Measurements from ENCODE around the gene TIGIT.

TIGIT gene

DNA sequence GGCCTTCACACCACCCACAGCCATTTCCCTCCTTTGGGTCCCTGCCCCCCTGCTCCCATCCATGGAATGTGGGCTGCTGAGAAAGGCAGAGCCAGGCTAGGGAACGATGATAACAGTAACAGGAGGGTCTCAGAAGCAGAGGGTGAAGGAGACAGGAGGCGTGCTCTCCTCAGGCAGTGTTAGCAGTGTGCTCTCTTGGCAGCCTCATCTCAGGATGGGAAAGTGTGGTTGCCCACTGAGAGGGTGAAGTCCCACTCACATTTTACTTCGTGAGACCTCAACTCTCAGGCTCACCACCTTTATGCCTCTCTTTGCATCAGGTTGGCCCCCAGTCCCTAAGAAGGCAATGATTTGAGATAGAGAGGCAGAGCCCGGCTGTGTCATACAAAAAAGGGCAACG lies 24.5 kb downstream of the TIGIT start:
- Histone ChIP-seq H3K27me3 (ENCODE audit: control insufficient read depth, insufficient read depth, low read length) (no peaks in the 10 kb centered on the region), H3K9ac (ENCODE audit: low read length) (no peak overlapping the region), H3K4me1 (ENCODE audit: control insufficient read depth, insufficient read depth, low read length) (no peaks in the 10 kb centered on the region), H3K36me3 (ENCODE audit: control insufficient read depth, insufficient read depth, low read length) (no peaks in the 10 kb centered on the region), H3K9me3 (ENCODE audit: control insufficient read depth, low read length) (no peaks in the 10 kb centered on the region), H3K4me3 (ENCODE audit: low read length) (no peak overlapping the region)

DNA sequence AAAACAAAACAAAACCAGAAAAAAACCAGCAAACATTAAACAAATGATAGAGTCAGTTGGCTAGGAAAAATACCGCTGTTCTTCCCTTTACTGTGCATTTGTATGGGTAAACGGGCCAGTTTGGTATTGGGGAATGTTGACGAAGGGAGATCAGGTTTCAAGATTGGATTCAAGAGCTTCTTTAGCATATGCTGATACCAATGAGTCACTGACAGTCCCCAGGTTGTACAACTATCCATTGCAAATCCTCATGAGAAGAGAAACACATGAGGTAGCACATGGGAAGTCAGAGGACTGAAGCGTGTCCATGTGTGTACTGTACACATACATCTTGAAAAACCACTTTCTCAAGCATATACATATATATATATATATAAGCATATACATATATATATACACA lies 25.6 kb downstream of the TIGIT start:
- Histone ChIP-seq H3K27me3 (ENCODE audit: control insufficient read depth, insufficient read depth, low read length) (no peaks in the 10 kb centered on the region), H3K4me1 (ENCODE audit: control insufficient read depth, insufficient read depth, low read length) (no peaks in the 10 kb centered on the region)

DNA sequence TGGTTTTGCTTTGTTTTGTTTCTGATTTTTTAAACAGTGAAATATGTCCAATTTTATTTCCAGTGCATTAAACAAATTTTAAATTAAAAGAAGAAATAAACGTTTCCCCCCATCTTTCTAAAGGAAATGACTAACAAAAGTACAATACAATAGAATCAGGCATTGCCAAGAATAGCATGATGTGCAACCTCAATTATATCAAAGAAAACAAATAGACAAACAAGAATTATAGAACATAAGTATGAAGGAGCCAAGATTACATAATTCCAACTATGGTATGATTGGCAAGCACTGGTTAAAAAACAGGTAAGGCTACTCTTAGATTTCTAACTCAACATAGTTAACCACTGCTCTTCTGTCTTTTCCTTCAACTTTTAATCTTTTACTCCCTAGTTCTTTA lies 26.4 kb downstream of the TIGIT start:
- Histone ChIP-seq H3K27me3 (ENCODE audit: control insufficient read depth, insufficient read depth, low read length) (no peaks in the 10 kb centered on the region), H3K9ac (ENCODE audit: low read length) (no peak overlapping the region), H3K36me3 (ENCODE audit: control insufficient read depth, insufficient read depth, low read length) (no peaks in the 10 kb centered on the region)

More for the DNA sequence above, 25.6 kb downstream of the TIGIT start:
- no peak overlapping the region for H3K9ac ChIP-seq (ENCODE audit: low read length)
- H3K9me3 ChIP-seq (ENCODE audit: control insufficient read depth, low read length): no peaks in the 10 kb centered on the region
- H3K4me3 ChIP-seq (ENCODE audit: low read length): no peak overlapping the region
- no peaks in the 10 kb centered on the region for H3K36me3 ChIP-seq (ENCODE audit: control insufficient read depth, insufficient read depth, low read length)

DNA sequence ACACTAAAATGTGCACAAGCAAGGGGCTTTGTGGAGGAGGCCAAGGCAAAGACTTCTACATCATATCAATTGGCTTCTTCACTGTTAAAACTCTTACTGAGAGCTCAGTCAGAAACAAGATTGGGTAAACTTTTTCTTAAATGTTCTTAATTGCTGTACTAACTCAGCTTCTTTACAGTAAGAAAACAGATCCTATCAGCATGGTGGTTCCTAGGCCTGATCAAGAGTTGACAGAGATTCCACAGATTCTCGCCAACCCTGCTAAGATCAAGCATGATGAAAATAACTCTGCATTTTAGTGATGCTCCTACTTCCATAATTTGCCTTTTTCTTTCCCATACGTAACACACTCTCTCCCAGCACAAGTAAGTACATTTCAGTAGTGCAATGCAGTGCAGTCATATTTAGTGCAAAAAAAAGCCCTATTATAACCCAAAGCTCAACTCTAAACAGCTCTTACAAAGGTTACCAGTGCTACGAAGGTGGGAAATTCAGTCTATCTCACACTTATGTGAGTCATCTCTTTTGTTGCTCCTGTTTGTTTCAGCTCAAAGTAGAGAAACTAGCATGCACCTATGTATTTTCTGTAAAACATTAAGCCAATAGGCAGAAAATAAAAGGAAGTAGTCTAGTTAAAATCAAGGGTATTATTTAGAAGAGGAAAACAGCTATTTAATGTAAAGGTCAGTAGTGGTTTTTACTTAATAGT lies 29.9 kb downstream of the TIGIT start:
- Histone ChIP-seq H3K27me3 (ENCODE audit: control insufficient read depth, insufficient read depth, low read length) (no peaks in the 10 kb centered on the region), H3K4me1 (ENCODE audit: control insufficient read depth, insufficient read depth, low read length) (no peaks in the 10 kb centered on the region)

More for the DNA sequence above, 26.4 kb downstream of the TIGIT start:
- Histone ChIP-seq H3K4me1 (ENCODE audit: control insufficient read depth, insufficient read depth, low read length) (no peaks in the 10 kb centered on the region), H3K9me3 (ENCODE audit: control insufficient read depth, low read length) (no peaks in the 10 kb centered on the region), H3K4me3 (ENCODE audit: low read length) (no peak overlapping the region)

DNA sequence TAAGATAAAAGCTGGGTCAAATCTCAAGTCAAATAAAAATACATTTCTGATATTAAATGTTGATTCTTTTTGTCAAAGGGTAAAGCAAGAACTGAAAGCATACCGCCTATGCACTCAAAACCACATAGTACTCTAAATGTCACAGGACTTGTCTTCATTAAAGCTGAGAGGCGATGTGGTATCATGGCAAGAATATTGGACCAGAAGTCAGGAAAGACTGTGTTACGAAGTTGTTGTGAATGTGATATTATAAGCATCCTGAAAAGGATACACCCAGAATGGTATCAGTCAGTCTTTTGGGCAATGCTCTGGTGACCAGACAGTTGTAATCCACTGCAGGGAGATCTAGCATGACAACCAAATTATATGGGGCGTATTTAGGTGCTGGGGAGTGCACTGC lies 33.8 kb downstream of the TIGIT start:
- Histone ChIP-seq H3K9ac (ENCODE audit: low read length) (no peak overlapping the region), H3K4me3 (ENCODE audit: low read length) (no peak overlapping the region), H3K36me3 (ENCODE audit: control insufficient read depth, insufficient read depth, low read length) (no peaks in the 10 kb centered on the region), H3K27me3 (ENCODE audit: control insufficient read depth, insufficient read depth, low read length) (no peaks in the 10 kb centered on the region), H3K9me3 (ENCODE audit: control insufficient read depth, low read length) (no peaks in the 10 kb centered on the region), H3K4me1 (ENCODE audit: control insufficient read depth, insufficient read depth, low read length) (no peaks in the 10 kb centered on the region)

More for the DNA sequence above, 29.9 kb downstream of the TIGIT start:
- no peak overlapping the region for H3K4me3 ChIP-seq (ENCODE audit: low read length)
- H3K36me3 ChIP-seq (ENCODE audit: control insufficient read depth, insufficient read depth, low read length): no peaks in the 10 kb centered on the region
- H3K9me3 ChIP-seq (ENCODE audit: control insufficient read depth, low read length): no peaks in the 10 kb centered on the region
- no peak overlapping the region for H3K9ac ChIP-seq (ENCODE audit: low read length)

DNA sequence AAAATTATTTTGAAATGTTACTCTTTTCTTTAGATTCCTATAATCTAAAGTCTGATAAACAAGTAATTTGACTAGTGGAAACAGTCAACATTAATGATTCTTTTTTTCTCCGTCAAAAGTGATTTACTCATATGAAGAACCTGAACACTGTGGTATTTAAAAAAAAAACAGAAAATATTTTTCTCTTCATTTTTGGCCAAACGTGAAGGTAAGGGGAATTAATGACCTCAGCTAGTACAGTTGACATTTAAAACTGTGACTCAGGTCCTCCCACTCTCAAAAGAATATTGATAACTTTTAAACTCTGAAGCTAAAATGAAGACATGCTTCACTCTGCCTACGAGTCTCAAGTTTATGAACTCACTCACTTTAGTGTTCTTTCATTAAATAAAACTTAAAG lies 34.5 kb downstream of the TIGIT start:
- H3K9me3 ChIP-seq (ENCODE audit: control insufficient read depth, low read length): no peaks in the 10 kb centered on the region
- H3K9ac ChIP-seq (ENCODE audit: low read length): no peak overlapping the region
- no peaks in the 10 kb centered on the region for H3K4me1 ChIP-seq (ENCODE audit: control insufficient read depth, insufficient read depth, low read length)
- H3K36me3 ChIP-seq (ENCODE audit: control insufficient read depth, insufficient read depth, low read length): no peaks in the 10 kb centered on the region
- no peak overlapping the region for H3K4me3 ChIP-seq (ENCODE audit: low read length)
- no peaks in the 10 kb centered on the region for H3K27me3 ChIP-seq (ENCODE audit: control insufficient read depth, insufficient read depth, low read length)

DNA sequence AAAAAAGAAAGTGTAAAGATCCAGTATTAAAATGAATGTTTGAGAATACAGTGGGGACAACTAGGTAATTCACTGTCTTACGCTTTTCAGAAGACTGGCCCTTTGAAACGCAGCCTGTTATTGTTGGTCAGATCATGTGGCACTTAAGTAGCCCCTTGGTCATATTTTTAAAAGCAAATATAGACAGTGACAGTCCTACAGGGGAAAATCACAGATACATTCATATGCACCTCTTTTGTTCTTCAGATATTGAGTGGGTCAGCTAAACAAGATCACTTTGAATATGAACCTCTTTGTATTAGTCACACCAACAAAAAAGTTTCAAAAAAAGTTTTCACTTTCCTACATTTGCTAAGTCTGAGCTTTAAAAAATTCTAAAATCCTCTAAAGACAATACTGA lies 36.0 kb downstream of the TIGIT start:
- no peaks in the 10 kb centered on the region for H3K4me1 ChIP-seq (ENCODE audit: control insufficient read depth, insufficient read depth, low read length)
- no peaks in the 10 kb centered on the region for H3K9me3 ChIP-seq (ENCODE audit: control insufficient read depth, low read length)
- no peaks in the 10 kb centered on the region for H3K27me3 ChIP-seq (ENCODE audit: control insufficient read depth, insufficient read depth, low read length)
- no peaks in the 10 kb centered on the region for H3K36me3 ChIP-seq (ENCODE audit: control insufficient read depth, insufficient read depth, low read length)
- H3K4me3 ChIP-seq (ENCODE audit: low read length): no peak overlapping the region
- H3K9ac ChIP-seq (ENCODE audit: low read length): no peak overlapping the region

DNA sequence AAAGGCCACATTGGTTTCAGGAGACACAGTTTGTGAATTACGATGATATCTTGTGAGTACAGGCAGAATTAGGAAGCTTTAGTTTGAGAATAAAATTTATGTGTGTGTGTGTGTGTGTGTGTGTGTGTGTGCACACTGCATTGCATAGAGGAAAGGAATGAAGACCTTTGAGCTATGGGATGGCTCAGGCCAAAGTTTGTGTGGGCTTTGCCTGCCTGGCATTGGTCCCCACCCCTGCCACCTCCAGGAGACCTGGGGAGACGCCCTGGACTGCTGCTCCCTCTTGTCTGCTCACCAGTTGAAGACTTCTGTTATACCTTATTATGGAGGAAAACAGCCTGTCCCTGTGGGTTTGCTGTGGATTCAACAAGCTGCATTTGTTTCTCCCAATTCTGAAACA lies 37.2 kb downstream of the TIGIT start:
- no peaks in the 10 kb centered on the region for H3K27me3 ChIP-seq (ENCODE audit: control insufficient read depth, insufficient read depth, low read length)
- H3K4me3 ChIP-seq (ENCODE audit: low read length): no peak overlapping the region
- H3K9me3 ChIP-seq (ENCODE audit: control insufficient read depth, low read length): no peaks in the 10 kb centered on the region
- H3K36me3 ChIP-seq (ENCODE audit: control insufficient read depth, insufficient read depth, low read length): no peaks in the 10 kb centered on the region
- H3K9ac ChIP-seq (ENCODE audit: low read length): no peak overlapping the region
- no peaks in the 10 kb centered on the region for H3K4me1 ChIP-seq (ENCODE audit: control insufficient read depth, insufficient read depth, low read length)

DNA sequence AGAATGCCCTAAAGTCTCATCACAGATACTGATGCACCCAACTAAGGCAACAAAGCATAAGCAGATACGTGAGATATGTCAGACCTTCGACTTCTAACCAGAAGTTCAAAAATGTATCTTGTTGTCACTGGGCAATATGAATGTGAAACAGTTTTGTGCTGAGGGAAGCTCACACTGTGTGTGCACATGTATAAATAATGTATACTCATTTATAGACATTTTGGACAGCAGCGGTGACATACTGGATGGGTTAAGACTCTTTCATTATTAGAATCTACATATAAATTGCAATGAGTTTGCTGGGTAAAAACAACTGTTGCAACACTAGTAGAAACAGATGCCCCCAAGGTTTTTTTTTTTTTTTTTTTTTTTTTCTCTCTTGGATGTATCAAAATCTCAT lies 37.9 kb downstream of the TIGIT start:
- no peak overlapping the region for H3K4me3 ChIP-seq (ENCODE audit: low read length)
- no peaks in the 10 kb centered on the region for H3K4me1 ChIP-seq (ENCODE audit: control insufficient read depth, insufficient read depth, low read length)
- H3K27me3 ChIP-seq (ENCODE audit: control insufficient read depth, insufficient read depth, low read length): no peaks in the 10 kb centered on the region
- H3K9me3 ChIP-seq (ENCODE audit: control insufficient read depth, low read length): no peaks in the 10 kb centered on the region
- no peak overlapping the region for H3K9ac ChIP-seq (ENCODE audit: low read length)
- no peaks in the 10 kb centered on the region for H3K36me3 ChIP-seq (ENCODE audit: control insufficient read depth, insufficient read depth, low read length)

DNA sequence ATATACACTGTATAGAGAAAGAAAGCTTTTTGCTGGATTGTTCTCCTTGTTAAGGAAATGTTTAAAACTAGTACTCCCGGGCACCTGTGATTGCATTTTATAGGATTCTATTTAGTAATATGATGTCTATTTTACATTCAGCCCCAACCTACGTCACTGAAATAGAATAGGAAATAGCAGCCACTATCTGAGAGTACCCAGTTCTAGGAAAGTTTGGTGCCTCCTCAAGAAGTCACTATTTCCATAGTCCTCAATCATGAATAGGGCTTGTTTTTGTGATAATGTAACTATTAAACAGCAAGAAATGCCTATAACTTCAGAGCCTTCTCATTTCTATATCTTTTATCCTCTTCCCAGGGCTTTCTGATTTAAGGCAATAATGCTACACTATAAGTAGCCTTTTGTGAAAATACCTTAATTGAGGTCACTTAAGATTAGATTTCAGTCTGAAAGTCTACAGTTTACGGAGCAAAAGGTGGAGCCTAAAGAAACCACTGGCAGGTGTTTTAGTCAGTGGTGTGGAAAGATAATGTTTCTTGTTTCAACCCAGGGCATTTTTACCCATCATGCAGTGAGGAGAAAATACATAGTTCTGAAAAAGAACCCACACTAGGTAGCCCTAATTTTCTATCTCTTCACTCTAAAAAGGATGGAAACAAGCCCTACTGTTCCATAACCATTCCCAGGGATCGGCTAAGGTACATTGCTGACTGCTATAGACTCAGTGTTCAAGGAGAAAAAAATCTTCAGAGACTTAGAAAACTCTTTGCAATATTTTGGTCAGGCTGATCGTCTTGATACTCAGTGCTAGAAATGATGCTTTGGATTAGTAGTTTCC lies 38.7 kb downstream of the TIGIT start:
- no peaks in the 10 kb centered on the region for H3K4me1 ChIP-seq (ENCODE audit: control insufficient read depth, insufficient read depth, low read length)
- H3K9me3 ChIP-seq (ENCODE audit: control insufficient read depth, low read length): no peaks in the 10 kb centered on the region
- H3K9ac ChIP-seq (ENCODE audit: low read length): no peak overlapping the region
- H3K27me3 ChIP-seq (ENCODE audit: control insufficient read depth, insufficient read depth, low read length): no peaks in the 10 kb centered on the region
- H3K4me3 ChIP-seq (ENCODE audit: low read length): no peak overlapping the region
- H3K36me3 ChIP-seq (ENCODE audit: control insufficient read depth, insufficient read depth, low read length): no peaks in the 10 kb centered on the region

DNA sequence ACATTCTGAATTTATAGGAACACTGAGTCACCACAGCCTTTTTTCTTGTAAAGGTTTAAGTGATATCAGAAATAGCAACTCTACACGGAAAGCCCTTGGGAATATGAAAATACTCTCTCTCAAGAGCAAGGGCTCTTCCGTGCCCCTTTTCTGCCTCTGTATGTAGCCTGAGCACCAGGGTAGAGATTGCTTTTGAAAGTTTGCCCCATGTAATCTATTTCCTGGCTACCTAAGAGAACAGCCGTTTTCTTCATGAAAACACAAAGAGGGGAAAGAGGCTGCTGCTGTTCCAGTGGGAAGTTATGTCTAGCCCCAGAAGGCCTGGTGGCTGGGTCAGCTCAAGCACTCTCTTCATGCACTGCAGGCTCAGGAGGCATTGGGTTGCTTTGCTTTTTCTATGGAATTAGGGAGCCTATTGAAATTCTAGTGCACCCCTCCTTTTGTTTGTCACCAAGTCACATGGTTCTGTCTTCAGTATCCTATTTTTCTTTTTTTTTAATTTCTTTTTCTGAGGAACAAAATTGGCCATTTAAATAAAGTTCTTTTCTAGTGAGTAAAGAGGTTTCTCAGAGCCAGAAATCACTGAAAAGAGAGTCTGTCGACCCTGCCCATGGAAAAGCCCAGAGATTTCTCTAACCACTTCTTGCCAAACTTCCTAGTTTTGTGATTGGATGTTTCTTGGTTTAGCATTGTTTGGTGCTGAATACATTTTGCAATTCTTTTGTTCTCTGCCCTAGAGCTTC lies 39.5 kb downstream of the TIGIT start:
- Histone ChIP-seq H3K36me3 (ENCODE audit: control insufficient read depth, insufficient read depth, low read length) (no peaks in the 10 kb centered on the region), H3K4me3 (ENCODE audit: low read length) (no peak overlapping the region), H3K4me1 (ENCODE audit: control insufficient read depth, insufficient read depth, low read length) (no peaks in the 10 kb centered on the region), H3K9ac (ENCODE audit: low read length) (no peak overlapping the region), H3K9me3 (ENCODE audit: control insufficient read depth, low read length) (no peaks in the 10 kb centered on the region), H3K27me3 (ENCODE audit: control insufficient read depth, insufficient read depth, low read length) (no peaks in the 10 kb centered on the region)

DNA sequence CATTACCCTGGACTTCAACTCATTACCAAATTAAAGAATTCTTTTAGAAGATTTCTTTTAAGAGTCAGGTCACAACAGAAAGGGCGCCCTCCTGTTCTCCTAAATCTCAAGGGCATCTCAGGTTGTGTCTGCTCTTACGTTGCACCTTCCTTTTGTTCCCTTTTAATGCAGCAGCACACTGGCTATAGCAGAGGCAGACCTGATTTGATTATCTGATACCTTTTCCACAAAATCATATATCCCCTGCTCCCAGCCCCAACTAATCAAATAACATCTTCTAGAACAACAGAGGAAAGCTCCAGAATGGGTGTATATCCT lies 40.1 kb downstream of the TIGIT start:
- H3K4me1 ChIP-seq (ENCODE audit: control insufficient read depth, insufficient read depth, low read length): no peaks in the 10 kb centered on the region
- no peaks in the 10 kb centered on the region for H3K27me3 ChIP-seq (ENCODE audit: control insufficient read depth, insufficient read depth, low read length)
- H3K36me3 ChIP-seq (ENCODE audit: control insufficient read depth, insufficient read depth, low read length): no peaks in the 10 kb centered on the region
- no peaks in the 10 kb centered on the region for H3K9me3 ChIP-seq (ENCODE audit: control insufficient read depth, low read length)
- H3K9ac ChIP-seq (ENCODE audit: low read length): no peak overlapping the region
- H3K4me3 ChIP-seq (ENCODE audit: low read length): no peak overlapping the region
